Esophagus muscularis mucosa (tissue), 4 donors: ENCODE measurements around the gene STARD13. TPM values are rescaled to one million over a fixed set of nuclear protein-coding genes. Genes with fewer than 3 reads are reported as not detected.
A peak's percentile ranks its signal among the peaks of the same experiment; 100 is the strongest.

Experiments used
- DNase-seq: peaks from one replicate; pipeline ENCODE4 v3.0.0-alpha.2; 2017; ENCODE audit errors: extremely low spot score
- H3K27ac ChIP-seq, 4 donors: fragments of 200-600 bp; sonication (generic); replicated peaks in 1 of 4; 1 replicate in 3 of 4; 2 replicates in 1 of 4; pipeline ENCODE4 v1.5.1; 2016 to 2019; ENCODE audit warnings: mild to moderate bottlenecking in 1 of 4
- H3K27me3 ChIP-seq, 4 donors: fragments of 200-600 bp; sonication (generic); one replicate each; pipeline versions ENCODE4 v1.5.1 to v1.6.0; 2016 to 2019
- H3K36me3 ChIP-seq, 4 donors: fragments of 200-600 bp; sonication (generic); one replicate each; pipeline ENCODE4 v1.5.1; 2016 to 2019
- H3K4me1 ChIP-seq, 4 donors: fragments of 200-600 bp; sonication (generic); one replicate each; pipeline ENCODE4 v1.5.1; 2016 to 2019
- H3K4me3 ChIP-seq, 4 donors: fragments of 200-600 bp; sonication (generic); 1 replicate in 2 of 4; 2 replicates in 2 of 4; pipeline ENCODE4 v1.5.1; 2016 to 2019; ENCODE audit warnings: mild to moderate bottlenecking in 4 of 4, moderate library complexity in 1 of 4
- H3K9me3 ChIP-seq, 4 donors: fragments of 200-600 bp; sonication (generic); 1 replicate in 3 of 4; 2 replicates in 1 of 4; pipeline ENCODE4 v1.5.1; 2016 to 2019
- EP300 ChIP-seq: sonication (generic); formaldehyde crosslinking; IDR thresholded peaks from one replicate; pipeline ENCODE4 v1.6.1; 2017; ENCODE audit warnings: antibody characterized with exemption
- POLR2A ChIP-seq: fragments of 450-650 bp; IDR thresholded peaks from one replicate; pipeline ENCODE4 v1.6.1; 2017; ENCODE audit warnings: antibody characterized with exemption, moderate library complexity, mild to moderate bottlenecking, low read depth
- POLR2AphosphoS5 ChIP-seq, 2 donors: sonication (generic); formaldehyde crosslinking; IDR thresholded peaks; one replicate each; pipeline ENCODE4 v1.6.1; 2017; ENCODE audit warnings: antibody characterized with exemption in 2 of 2
- WGBS: methylation state at CpG from one replicate; pipeline ENCODE4 v1.1.5; 2018; 5-methylcytosine and 5-hydroxymethylcytosine counted together
- intact Hi-C: fragments of 100-400 bp; cut with DNase I; formaldehyde crosslinking; loops from one replicate; pipeline ENCODE4 v1.15.1; 2023
- total RNA-seq, 4 donors: library from RNA; depleted of rRNA; stranded (reverse); fragments of >200 nt; gene quantifications; one replicate each; pipeline versions ENCODE4 v1.1.0 to v1.2.1, GENCODE V29; 2016
- TF ChIP-seq, protein P1 (sequence below), 3 experiments: fragments of 200-600 bp in 2 of 3; fragments of 450-650 bp in 1 of 3; sonication (generic) in 2 of 3; IDR thresholded peaks; one replicate each; pipeline ENCODE4 v1.5.1; 2017 to 2019; ENCODE audit warnings: antibody characterized with exemption in 3 of 3, mild to moderate bottlenecking in 2 of 3, moderate library complexity in 1 of 3

STARD13 gene
- total RNA-seq, 4 donors from 2014 or later, result 44.9 to 59.2 (median 56.2) TPM

GRCh38 chr13:33265607-33266006 lies 19.9 kb downstream of the STARD13 start:
- H3K27ac ChIP-seq, result peak overlapping the region in 3 of 4 donors; percentile 66 to 83 (median 73)
- no peak for DNase-seq
- H3K27me3 ChIP-seq, result no peaks in the 10 kb centered on the region
- WGBS, result 87% methylated on average over 2 of the region's 2 CpGs
- TF ChIP-seq, protein P1, sequence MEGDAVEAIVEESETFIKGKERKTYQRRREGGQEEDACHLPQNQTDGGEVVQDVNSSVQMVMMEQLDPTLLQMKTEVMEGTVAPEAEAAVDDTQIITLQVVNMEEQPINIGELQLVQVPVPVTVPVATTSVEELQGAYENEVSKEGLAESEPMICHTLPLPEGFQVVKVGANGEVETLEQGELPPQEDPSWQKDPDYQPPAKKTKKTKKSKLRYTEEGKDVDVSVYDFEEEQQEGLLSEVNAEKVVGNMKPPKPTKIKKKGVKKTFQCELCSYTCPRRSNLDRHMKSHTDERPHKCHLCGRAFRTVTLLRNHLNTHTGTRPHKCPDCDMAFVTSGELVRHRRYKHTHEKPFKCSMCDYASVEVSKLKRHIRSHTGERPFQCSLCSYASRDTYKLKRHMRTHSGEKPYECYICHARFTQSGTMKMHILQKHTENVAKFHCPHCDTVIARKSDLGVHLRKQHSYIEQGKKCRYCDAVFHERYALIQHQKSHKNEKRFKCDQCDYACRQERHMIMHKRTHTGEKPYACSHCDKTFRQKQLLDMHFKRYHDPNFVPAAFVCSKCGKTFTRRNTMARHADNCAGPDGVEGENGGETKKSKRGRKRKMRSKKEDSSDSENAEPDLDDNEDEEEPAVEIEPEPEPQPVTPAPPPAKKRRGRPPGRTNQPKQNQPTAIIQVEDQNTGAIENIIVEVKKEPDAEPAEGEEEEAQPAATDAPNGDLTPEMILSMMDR (IDR thresholded peaks at IDR 0.05), result no peak
- TF ChIP-seq POLR2A (no peak), POLR2AphosphoS5 (IDR thresholded peaks at IDR 0.05) (no peak), EP300 (no peak)
- H3K4me1 ChIP-seq, result peaks cover 75 to 97% (median 92%) of the 10 kb centered on the region in 4 donors
- H3K4me3 ChIP-seq, result no peak overlapping the region
- no peaks in the 10 kb centered on the region for H3K9me3 ChIP-seq
- peaks cover 0 to 9% (median 0%) of the 10 kb centered on the region in 4 donors for H3K36me3 ChIP-seq
- intact Hi-C loops, result no loop called here

GRCh38 chr13:33265133-33265532 lies 20.4 kb downstream of the STARD13 start:
- H3K4me3 ChIP-seq, result no peak overlapping the region
- no peaks in the 10 kb centered on the region for H3K9me3 ChIP-seq
- TF ChIP-seq POLR2AphosphoS5 (IDR thresholded peaks at IDR 0.05) (no peak), EP300 (no peak), POLR2A (no peak)
- TF ChIP-seq, protein P1 (IDR thresholded peaks at IDR 0.05), result no peak
- no peak for DNase-seq
- H3K27me3 ChIP-seq, result no peaks in the 10 kb centered on the region
- intact Hi-C loops, result no loop called here
- peak overlapping the region; percentile 68 to 83 (median 76) for H3K27ac ChIP-seq
- peaks cover 0 to 9% (median 0%) of the 10 kb centered on the region in 4 donors for H3K36me3 ChIP-seq
- peaks cover 75 to 97% (median 92%) of the 10 kb centered on the region in 4 donors for H3K4me1 ChIP-seq

DNA sequence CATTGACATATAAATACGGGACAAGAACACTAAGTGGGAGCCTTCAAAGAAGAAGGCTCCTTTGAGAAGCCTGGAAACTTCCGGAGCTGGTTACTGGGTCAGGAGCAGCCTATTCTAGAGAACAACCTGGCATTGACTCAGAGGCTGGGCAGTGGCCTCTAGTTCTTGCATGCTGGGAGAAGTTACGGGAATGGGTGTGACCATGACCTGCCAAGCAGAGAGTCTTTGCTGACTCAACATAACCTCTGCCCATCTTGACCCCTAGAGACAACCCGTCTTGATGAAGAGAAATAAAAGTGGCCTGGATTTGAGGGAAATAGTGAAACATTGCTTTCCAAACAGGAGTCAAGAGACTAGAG lies 21.0 kb downstream of the STARD13 start:
- Histone ChIP-seq H3K9me3 (no peaks in the 10 kb centered on the region), H3K36me3 (peaks cover 0 to 4% (median 0%) of the 10 kb centered on the region in 4 donors), H3K27me3 (no peaks in the 10 kb centered on the region), H3K4me3 (no peak overlapping the region), H3K27ac (peak overlapping the region; percentile 68 to 83 (median 76)), H3K4me1 (peaks cover 77 to 97% (median 92%) of the 10 kb centered on the region in 4 donors)
- intact Hi-C loops, result no loop called here
- DNase-seq, result no peak
- TF ChIP-seq POLR2AphosphoS5 (IDR thresholded peaks at IDR 0.05) (no peak), POLR2A (no peak), EP300 (no peak)
- TF ChIP-seq, protein P1 (IDR thresholded peaks at IDR 0.05), result no peak
- WGBS, result 84% methylated on average over 4 of the region's 4 CpGs

DNA sequence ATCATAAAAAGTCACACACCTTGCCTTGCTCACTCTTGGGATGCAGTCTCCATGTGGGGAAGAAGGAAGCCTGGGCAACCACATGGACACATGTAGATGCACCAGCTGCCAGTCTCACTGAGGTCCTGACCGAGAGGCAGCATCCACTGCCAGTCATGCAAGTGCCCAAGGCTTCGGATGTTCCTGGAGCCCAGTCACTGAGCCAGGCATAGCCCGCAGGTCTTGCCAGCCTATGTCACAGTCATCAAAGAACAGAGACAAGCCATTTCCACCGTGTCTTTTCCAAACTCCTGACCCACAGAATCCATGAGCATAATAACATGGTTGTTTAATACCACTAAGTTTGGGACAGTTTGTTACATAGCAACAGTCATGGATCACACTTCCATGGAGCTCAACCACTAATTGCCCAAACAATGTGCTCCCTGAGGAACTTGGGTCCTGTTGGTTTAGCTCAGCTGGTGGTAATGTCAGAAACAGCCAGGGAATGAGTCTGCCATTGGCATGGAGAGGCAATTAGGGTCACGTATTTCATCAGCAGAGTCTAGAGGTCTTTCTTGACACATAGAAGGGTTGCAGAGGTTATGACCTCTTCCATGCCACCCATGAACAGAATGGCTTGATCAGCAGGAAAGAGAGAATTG lies 21.5 kb downstream of the STARD13 start:
- Histone ChIP-seq H3K4me3 (no peak overlapping the region), H3K36me3 (no peaks in the 10 kb centered on the region), H3K27ac (peak overlapping the region; percentile 68 to 83 (median 76)), H3K27me3 (no peaks in the 10 kb centered on the region), H3K4me1 (peaks cover 77 to 97% (median 92%) of the 10 kb centered on the region in 4 donors), H3K9me3 (no peaks in the 10 kb centered on the region)
- TF ChIP-seq POLR2AphosphoS5 (IDR thresholded peaks at IDR 0.05) (peak in 1 of 2 donors; percentile 9), EP300 (no peak)
- 97% methylated on average over 5 of the region's 5 CpGs for WGBS
- DNase-seq, result no peak
- intact Hi-C loops, result no loop called here

DNA sequence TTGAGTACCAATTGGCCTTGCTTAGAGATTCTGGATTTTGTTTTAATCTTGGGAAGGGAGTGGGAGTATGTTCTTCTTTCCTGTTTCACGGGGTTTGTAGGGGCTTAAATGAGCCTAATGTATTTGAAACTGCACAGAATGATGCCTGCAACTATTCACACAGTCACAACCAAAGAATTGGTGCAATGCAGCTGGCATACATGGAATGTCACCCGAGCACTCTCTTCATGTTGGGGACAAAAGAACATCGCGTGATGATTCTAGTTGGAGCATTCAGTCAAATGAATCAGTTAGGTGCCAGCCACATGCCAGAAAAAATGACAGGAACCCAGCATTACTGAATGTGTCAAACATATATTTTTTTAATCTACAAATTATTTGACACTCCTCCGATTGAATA lies 22.1 kb downstream of the STARD13 start:
- Histone ChIP-seq H3K9me3 (no peaks in the 10 kb centered on the region), H3K27me3 (no peaks in the 10 kb centered on the region), H3K36me3 (no peaks in the 10 kb centered on the region), H3K4me3 (no peak overlapping the region), H3K27ac (peak overlapping the region; percentile 68 to 83 (median 76)), H3K4me1 (peaks cover 79 to 97% (median 93%) of the 10 kb centered on the region in 4 donors)
- intact Hi-C loops, result no loop called here
- DNase-seq, result no peak
- no peak for TF ChIP-seq POLR2AphosphoS5 (IDR thresholded peaks at IDR 0.05)
- TF ChIP-seq POLR2A, result no peak
- TF ChIP-seq EP300, result no peak
- TF ChIP-seq, protein P1 (IDR thresholded peaks at IDR 0.05), result no peak
- 74% methylated on average over 5 of the region's 5 CpGs for WGBS
